ENCODE results near the gene TPM4.

The TPM4 gene

GRCh38 chr19:16034958-16035560 lies 41.2 kb upstream of the TPM4 start:
- H3K27ac ChIP-seq (ENCODE audit: low read depth, low read length): no peak overlapping the region
- no peaks in the 10 kb centered on the region for H3K36me3 ChIP-seq (ENCODE audit: control insufficient read depth, insufficient read depth, low read length)
- H3K9ac ChIP-seq (ENCODE audit: low read length): no peak overlapping the region
- no peaks in the 10 kb centered on the region for H3K27me3 ChIP-seq (ENCODE audit: control insufficient read depth, insufficient read depth, low read length)
- no peak overlapping the region for H3K4me3 ChIP-seq (ENCODE audit: low read depth, low read length)
- H3K9me3 ChIP-seq (ENCODE audit: control insufficient read depth, insufficient read depth, low read depth, low read length): no peaks in the 10 kb centered on the region
- H3K4me1 ChIP-seq (ENCODE audit: control insufficient read depth, insufficient read depth, low read length): no peaks in the 10 kb centered on the region

GRCh38 chr19:16035601-16036297 lies 40.5 kb upstream of the TPM4 start:
- Histone ChIP-seq H3K27ac (ENCODE audit: low read depth, low read length) (no peak overlapping the region), H3K36me3 (ENCODE audit: control insufficient read depth, insufficient read depth, low read length) (no peaks in the 10 kb centered on the region), H3K9ac (ENCODE audit: low read length) (no peak overlapping the region), H3K4me1 (ENCODE audit: control insufficient read depth, insufficient read depth, low read length) (no peaks in the 10 kb centered on the region), H3K27me3 (ENCODE audit: control insufficient read depth, insufficient read depth, low read length) (no peaks in the 10 kb centered on the region), H3K9me3 (ENCODE audit: control insufficient read depth, insufficient read depth, low read depth, low read length) (no peaks in the 10 kb centered on the region), H3K4me3 (ENCODE audit: low read depth, low read length) (no peak overlapping the region)

- Histone ChIP-seq H3K9ac (ENCODE audit: low read length) (no peak overlapping the region), H3K4me3 (ENCODE audit: low read depth, low read length) (no peak overlapping the region)
Observed at GRCh38 chr19:16036397-16036925, 39.8 kb upstream of the TPM4 start.

GRCh38 chr19:16036941-16037340 lies 39.4 kb upstream of the TPM4 start:
- Histone ChIP-seq H3K4me1 (ENCODE audit: control insufficient read depth, insufficient read depth, low read length) (peaks cover 4% of the 10 kb centered on the region; the same call in 1 of the 2 replicates), H3K4me3 (ENCODE audit: low read depth, low read length) (no peak overlapping the region), H3K9ac (ENCODE audit: low read length) (no peak overlapping the region), H3K9me3 (ENCODE audit: control insufficient read depth, insufficient read depth, low read depth, low read length) (no peaks in the 10 kb centered on the region), H3K27me3 (ENCODE audit: control insufficient read depth, insufficient read depth, low read length) (peaks cover 2% of the 10 kb centered on the region; the same call in 1 of the 2 replicates), H3K27ac (ENCODE audit: low read depth, low read length) (no peak overlapping the region), H3K36me3 (ENCODE audit: control insufficient read depth, insufficient read depth, low read length) (no peaks in the 10 kb centered on the region)

More at GRCh38 chr19:16036397-16036925, 39.8 kb upstream of the TPM4 start:
- no peaks in the 10 kb centered on the region for H3K9me3 ChIP-seq (ENCODE audit: control insufficient read depth, insufficient read depth, low read depth, low read length)
- peaks cover 4% of the 10 kb centered on the region; the same call in 1 of the 2 replicates for H3K4me1 ChIP-seq (ENCODE audit: control insufficient read depth, insufficient read depth, low read length)
- no peaks in the 10 kb centered on the region for H3K36me3 ChIP-seq (ENCODE audit: control insufficient read depth, insufficient read depth, low read length)
- H3K27ac ChIP-seq (ENCODE audit: low read depth, low read length): no peak overlapping the region
- H3K27me3 ChIP-seq (ENCODE audit: control insufficient read depth, insufficient read depth, low read length): no peaks in the 10 kb centered on the region

GRCh38 chr19:16037424-16038195 lies 38.7 kb upstream of the TPM4 start:
- no peak overlapping the region for H3K4me3 ChIP-seq (ENCODE audit: low read depth, low read length)
- peaks cover 4% of the 10 kb centered on the region; the same call in 1 of the 2 replicates for H3K4me1 ChIP-seq (ENCODE audit: control insufficient read depth, insufficient read depth, low read length)
- H3K36me3 ChIP-seq (ENCODE audit: control insufficient read depth, insufficient read depth, low read length): no peaks in the 10 kb centered on the region
- H3K9me3 ChIP-seq (ENCODE audit: control insufficient read depth, insufficient read depth, low read depth, low read length): no peaks in the 10 kb centered on the region
- H3K27ac ChIP-seq (ENCODE audit: low read depth, low read length): no peak overlapping the region
- peaks cover 9% of the 10 kb centered on the region for H3K27me3 ChIP-seq (ENCODE audit: control insufficient read depth, insufficient read depth, low read length)
- no peak overlapping the region for H3K9ac ChIP-seq (ENCODE audit: low read length)

GRCh38 chr19:16038196-16038695 lies 38.0 kb upstream of the TPM4 start:
- no peaks in the 10 kb centered on the region for H3K9me3 ChIP-seq (ENCODE audit: control insufficient read depth, insufficient read depth, low read depth, low read length)
- no peak overlapping the region for H3K9ac ChIP-seq (ENCODE audit: low read length)
- no peak overlapping the region for H3K4me3 ChIP-seq (ENCODE audit: low read depth, low read length)
- peaks cover 15% of the 10 kb centered on the region for H3K27me3 ChIP-seq (ENCODE audit: control insufficient read depth, insufficient read depth, low read length)
- peaks cover 4% of the 10 kb centered on the region; the same call in 1 of the 2 replicates for H3K4me1 ChIP-seq (ENCODE audit: control insufficient read depth, insufficient read depth, low read length)
- H3K36me3 ChIP-seq (ENCODE audit: control insufficient read depth, insufficient read depth, low read length): no peaks in the 10 kb centered on the region
- H3K27ac ChIP-seq (ENCODE audit: low read depth, low read length): no peak overlapping the region

GRCh38 chr19:16039081-16039480 lies 37.2 kb upstream of the TPM4 start:
- Histone ChIP-seq H3K4me1 (ENCODE audit: control insufficient read depth, insufficient read depth, low read length) (peaks cover 4% of the 10 kb centered on the region; the same call in 1 of the 2 replicates), H3K36me3 (ENCODE audit: control insufficient read depth, insufficient read depth, low read length) (no peaks in the 10 kb centered on the region), H3K27me3 (ENCODE audit: control insufficient read depth, insufficient read depth, low read length) (peaks cover 20% of the 10 kb centered on the region), H3K9me3 (ENCODE audit: control insufficient read depth, insufficient read depth, low read depth, low read length) (no peaks in the 10 kb centered on the region), H3K27ac (ENCODE audit: low read depth, low read length) (no peak overlapping the region), H3K4me3 (ENCODE audit: low read depth, low read length) (no peak overlapping the region), H3K9ac (ENCODE audit: low read length) (no peak overlapping the region)

GRCh38 chr19:16039545-16039944 lies 36.8 kb upstream of the TPM4 start:
- no peak overlapping the region for H3K9ac ChIP-seq (ENCODE audit: low read length)
- no peak overlapping the region for H3K27ac ChIP-seq (ENCODE audit: low read depth, low read length)
- H3K27me3 ChIP-seq (ENCODE audit: control insufficient read depth, insufficient read depth, low read length): peaks cover 20% of the 10 kb centered on the region
- H3K4me3 ChIP-seq (ENCODE audit: low read depth, low read length): no peak overlapping the region
- peaks cover 4% of the 10 kb centered on the region; the same call in 1 of the 2 replicates for H3K4me1 ChIP-seq (ENCODE audit: control insufficient read depth, insufficient read depth, low read length)
- no peaks in the 10 kb centered on the region for H3K36me3 ChIP-seq (ENCODE audit: control insufficient read depth, insufficient read depth, low read length)
- H3K9me3 ChIP-seq (ENCODE audit: control insufficient read depth, insufficient read depth, low read depth, low read length): no peaks in the 10 kb centered on the region

- Histone ChIP-seq H3K9ac (ENCODE audit: low read length) (no peak overlapping the region), H3K27me3 (ENCODE audit: control insufficient read depth, insufficient read depth, low read length) (peaks cover 20% of the 10 kb centered on the region), H3K27ac (ENCODE audit: low read depth, low read length) (no peak overlapping the region)
Observed at GRCh38 chr19:16040642-16041041, 35.7 kb upstream of the TPM4 start.

GRCh38 chr19:16041299-16041990 lies 34.9 kb upstream of the TPM4 start:
- 0 out of 2 replicates have a peak overlapping the region, but pooled peaks have one; percentile 24 for H3K4me3 ChIP-seq (ENCODE audit: low read depth, low read length)
- H3K36me3 ChIP-seq (ENCODE audit: control insufficient read depth, insufficient read depth, low read length): no peaks in the 10 kb centered on the region
- no peak overlapping the region for H3K9ac ChIP-seq (ENCODE audit: low read length)
- no peak overlapping the region for H3K27ac ChIP-seq (ENCODE audit: low read depth, low read length)
- H3K9me3 ChIP-seq (ENCODE audit: control insufficient read depth, insufficient read depth, low read depth, low read length): no peaks in the 10 kb centered on the region
- H3K27me3 ChIP-seq (ENCODE audit: control insufficient read depth, insufficient read depth, low read length): peaks cover 20% of the 10 kb centered on the region
- H3K4me1 ChIP-seq (ENCODE audit: control insufficient read depth, insufficient read depth, low read length): peaks cover 4% of the 10 kb centered on the region; the same call in 1 of the 2 replicates

More at GRCh38 chr19:16040642-16041041, 35.7 kb upstream of the TPM4 start:
- Histone ChIP-seq H3K36me3 (ENCODE audit: control insufficient read depth, insufficient read depth, low read length) (no peaks in the 10 kb centered on the region), H3K4me3 (ENCODE audit: low read depth, low read length) (no peak overlapping the region), H3K9me3 (ENCODE audit: control insufficient read depth, insufficient read depth, low read depth, low read length) (no peaks in the 10 kb centered on the region), H3K4me1 (ENCODE audit: control insufficient read depth, insufficient read depth, low read length) (peaks cover 4% of the 10 kb centered on the region; the same call in 1 of the 2 replicates)
